ENCODE data around the gene RCL1.

DNA sequence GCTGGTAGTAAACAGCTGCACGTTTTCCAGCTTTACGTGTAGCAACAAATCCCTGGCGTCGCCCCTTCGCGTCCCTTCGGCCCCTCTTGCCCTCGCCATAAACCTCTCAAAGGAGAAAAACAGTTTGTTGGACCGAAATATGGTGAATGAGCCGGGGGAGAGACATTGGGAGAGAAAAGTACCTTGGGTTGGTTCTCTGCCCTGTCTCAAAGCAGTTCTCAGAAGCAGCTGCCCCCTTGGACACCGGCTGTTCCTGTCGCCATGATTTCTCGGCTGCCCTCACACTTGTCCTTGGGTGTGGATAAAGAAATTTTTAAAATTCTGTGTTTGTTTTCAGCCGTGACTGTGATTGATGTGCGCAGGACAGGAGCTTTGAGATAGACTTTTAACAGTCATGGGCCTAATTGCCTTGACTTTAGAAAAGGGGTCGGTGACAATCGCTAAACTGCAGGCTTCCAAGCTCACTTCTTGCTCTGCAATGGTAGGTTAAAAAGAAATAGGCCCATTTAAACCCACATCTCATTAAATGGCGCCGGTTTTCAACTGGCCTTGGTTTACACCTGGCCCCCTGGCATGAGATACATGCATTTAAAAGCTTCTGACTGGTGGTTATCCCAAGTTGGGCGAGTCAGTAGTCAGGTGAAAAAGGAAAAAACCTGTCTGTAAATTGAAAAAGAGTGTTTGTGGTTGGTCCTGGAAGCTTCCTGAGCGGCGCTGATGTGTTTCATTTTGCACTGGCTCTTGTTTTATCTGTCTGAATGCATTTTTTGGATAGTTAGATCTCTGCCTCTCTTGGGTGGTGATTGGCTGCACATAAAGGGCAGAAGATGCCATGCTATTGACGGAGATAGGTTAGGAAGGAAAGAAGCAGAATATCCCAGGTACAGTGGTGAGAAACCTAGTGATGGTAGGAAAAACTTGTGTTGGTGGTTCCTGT, 983 bp downstream of the RCL1 start:
- TF ChIP-seq, protein P1, sequence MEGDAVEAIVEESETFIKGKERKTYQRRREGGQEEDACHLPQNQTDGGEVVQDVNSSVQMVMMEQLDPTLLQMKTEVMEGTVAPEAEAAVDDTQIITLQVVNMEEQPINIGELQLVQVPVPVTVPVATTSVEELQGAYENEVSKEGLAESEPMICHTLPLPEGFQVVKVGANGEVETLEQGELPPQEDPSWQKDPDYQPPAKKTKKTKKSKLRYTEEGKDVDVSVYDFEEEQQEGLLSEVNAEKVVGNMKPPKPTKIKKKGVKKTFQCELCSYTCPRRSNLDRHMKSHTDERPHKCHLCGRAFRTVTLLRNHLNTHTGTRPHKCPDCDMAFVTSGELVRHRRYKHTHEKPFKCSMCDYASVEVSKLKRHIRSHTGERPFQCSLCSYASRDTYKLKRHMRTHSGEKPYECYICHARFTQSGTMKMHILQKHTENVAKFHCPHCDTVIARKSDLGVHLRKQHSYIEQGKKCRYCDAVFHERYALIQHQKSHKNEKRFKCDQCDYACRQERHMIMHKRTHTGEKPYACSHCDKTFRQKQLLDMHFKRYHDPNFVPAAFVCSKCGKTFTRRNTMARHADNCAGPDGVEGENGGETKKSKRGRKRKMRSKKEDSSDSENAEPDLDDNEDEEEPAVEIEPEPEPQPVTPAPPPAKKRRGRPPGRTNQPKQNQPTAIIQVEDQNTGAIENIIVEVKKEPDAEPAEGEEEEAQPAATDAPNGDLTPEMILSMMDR (IDR thresholded peaks at IDR 0.05; ENCODE audit: insufficient read depth, low read length, poor library complexity, severe bottlenecking), result no peak
- TF ChIP-seq EZH2phosphoT487 (conservative IDR thresholded peaks at IDR 0.05; ENCODE audit: low read length), result no peak

All from SU-DHL-6 (cell line).